ENCODE measurements around the gene IFT122.

Gene IFT122

DNA sequence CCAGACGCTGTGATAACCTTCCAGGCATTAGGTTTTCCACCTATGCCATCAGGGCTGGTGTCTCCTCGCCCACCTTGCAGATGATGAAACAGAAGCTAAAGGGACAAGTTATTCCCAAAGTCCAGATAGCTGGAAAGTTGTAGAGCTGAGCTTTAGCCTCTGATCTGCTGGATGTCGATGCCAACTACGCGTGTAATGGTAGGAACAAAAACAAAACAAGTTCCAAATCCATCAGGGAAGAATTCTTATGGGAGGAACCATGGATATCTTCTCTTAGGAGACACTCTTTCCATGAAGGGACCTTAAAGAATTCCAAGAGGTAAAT lies 60.3 kb downstream of the IFT122 start:
- DNase-seq (ENCODE audit: extremely low read depth, insufficient read length), result no peak
- H3K27me3 ChIP-seq (replicated peaks; ENCODE audit: control insufficient read depth, insufficient read depth, low read length), result no peaks in the 10 kb centered on the region
- no peak overlapping the region for H3K4me3 ChIP-seq (replicated peaks; ENCODE audit: low read depth, low read length)
- TF ChIP-seq, protein P1, sequence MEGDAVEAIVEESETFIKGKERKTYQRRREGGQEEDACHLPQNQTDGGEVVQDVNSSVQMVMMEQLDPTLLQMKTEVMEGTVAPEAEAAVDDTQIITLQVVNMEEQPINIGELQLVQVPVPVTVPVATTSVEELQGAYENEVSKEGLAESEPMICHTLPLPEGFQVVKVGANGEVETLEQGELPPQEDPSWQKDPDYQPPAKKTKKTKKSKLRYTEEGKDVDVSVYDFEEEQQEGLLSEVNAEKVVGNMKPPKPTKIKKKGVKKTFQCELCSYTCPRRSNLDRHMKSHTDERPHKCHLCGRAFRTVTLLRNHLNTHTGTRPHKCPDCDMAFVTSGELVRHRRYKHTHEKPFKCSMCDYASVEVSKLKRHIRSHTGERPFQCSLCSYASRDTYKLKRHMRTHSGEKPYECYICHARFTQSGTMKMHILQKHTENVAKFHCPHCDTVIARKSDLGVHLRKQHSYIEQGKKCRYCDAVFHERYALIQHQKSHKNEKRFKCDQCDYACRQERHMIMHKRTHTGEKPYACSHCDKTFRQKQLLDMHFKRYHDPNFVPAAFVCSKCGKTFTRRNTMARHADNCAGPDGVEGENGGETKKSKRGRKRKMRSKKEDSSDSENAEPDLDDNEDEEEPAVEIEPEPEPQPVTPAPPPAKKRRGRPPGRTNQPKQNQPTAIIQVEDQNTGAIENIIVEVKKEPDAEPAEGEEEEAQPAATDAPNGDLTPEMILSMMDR (IDR thresholded peaks at IDR 0.05; ENCODE audit: insufficient read depth, low read length, poor library complexity, severe bottlenecking), result no peak
- H3K36me3 ChIP-seq (ENCODE audit: control insufficient read depth, insufficient read depth, low read length), result peaks cover 1% of the 10 kb centered on the region

DNA sequence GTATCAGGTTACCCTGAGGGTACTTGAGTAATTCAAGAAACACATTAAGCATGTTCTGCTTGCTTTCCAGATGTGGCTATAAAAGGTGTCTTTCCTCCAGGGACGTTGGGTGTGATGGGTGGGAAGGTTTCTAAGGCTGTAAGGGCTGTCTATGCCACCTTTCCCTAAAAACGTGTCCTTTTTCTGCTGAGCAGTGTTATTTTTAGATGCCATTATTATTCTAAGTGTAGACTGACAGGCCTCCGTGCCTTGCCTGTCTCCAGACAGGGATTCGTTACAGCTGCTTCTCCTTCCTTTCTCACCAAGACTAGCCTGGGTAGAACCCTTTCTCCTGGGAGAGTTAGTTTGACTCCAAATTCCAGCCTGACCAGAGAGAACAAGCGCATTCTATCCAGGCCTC lies 61.6 kb downstream of the IFT122 start:
- H3K36me3 ChIP-seq (ENCODE audit: control insufficient read depth, insufficient read depth, low read length), result peaks cover 3% of the 10 kb centered on the region
- no peak for DNase-seq (ENCODE audit: extremely low read depth, insufficient read length)
- TF ChIP-seq, protein P1 (IDR thresholded peaks at IDR 0.05; ENCODE audit: insufficient read depth, low read length, poor library complexity, severe bottlenecking), result no peak
- no peak overlapping the region for H3K4me3 ChIP-seq (replicated peaks; ENCODE audit: low read depth, low read length)
- no peaks in the 10 kb centered on the region for H3K27me3 ChIP-seq (replicated peaks; ENCODE audit: control insufficient read depth, insufficient read depth, low read length)

DNA sequence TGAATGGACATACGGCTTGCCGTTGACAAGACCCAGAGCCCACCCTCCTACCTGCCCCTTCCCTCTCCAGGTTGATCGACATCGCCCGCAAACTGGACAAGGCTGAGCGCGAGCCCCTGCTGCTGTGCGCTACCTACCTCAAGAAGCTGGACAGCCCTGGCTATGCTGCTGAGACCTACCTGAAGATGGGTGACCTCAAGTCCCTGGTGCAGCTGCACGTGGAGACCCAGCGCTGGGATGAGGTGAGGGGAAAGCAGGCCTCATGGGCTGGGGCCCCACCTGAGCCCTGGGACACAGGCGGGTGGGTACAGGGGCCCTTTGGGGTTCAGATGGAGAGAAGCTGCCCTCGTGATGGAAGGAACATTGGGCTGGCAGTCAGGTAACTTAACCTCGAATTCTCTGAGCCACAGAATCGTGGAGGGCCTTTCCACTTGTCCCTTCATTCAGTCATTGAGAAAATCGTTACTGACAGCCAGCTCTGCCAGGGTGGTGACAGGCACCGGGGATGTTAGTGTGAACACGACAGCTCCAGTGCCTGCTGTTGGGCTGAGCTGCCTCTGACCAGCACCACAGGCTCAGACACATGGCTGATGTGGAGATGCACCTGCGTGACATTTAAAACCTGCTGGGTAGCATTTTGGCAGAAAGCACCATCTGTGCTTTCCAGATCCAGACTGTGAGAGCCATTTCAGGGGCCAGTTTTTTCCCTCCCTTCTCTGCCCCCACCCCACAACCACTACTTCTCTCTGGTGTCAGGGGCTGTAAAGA lies 62.8 kb downstream of the IFT122 start:
- Histone ChIP-seq H3K36me3 (ENCODE audit: control insufficient read depth, insufficient read depth, low read length) (peaks cover 3% of the 10 kb centered on the region), H3K27me3 (replicated peaks; ENCODE audit: control insufficient read depth, insufficient read depth, low read length) (no peaks in the 10 kb centered on the region), H3K4me3 (replicated peaks; ENCODE audit: low read depth, low read length) (no peak overlapping the region)
- TF ChIP-seq, protein P1 (IDR thresholded peaks at IDR 0.05; ENCODE audit: insufficient read depth, low read length, poor library complexity, severe bottlenecking), result no peak
- DNase-seq (ENCODE audit: extremely low read depth, insufficient read length), result no peak

DNA sequence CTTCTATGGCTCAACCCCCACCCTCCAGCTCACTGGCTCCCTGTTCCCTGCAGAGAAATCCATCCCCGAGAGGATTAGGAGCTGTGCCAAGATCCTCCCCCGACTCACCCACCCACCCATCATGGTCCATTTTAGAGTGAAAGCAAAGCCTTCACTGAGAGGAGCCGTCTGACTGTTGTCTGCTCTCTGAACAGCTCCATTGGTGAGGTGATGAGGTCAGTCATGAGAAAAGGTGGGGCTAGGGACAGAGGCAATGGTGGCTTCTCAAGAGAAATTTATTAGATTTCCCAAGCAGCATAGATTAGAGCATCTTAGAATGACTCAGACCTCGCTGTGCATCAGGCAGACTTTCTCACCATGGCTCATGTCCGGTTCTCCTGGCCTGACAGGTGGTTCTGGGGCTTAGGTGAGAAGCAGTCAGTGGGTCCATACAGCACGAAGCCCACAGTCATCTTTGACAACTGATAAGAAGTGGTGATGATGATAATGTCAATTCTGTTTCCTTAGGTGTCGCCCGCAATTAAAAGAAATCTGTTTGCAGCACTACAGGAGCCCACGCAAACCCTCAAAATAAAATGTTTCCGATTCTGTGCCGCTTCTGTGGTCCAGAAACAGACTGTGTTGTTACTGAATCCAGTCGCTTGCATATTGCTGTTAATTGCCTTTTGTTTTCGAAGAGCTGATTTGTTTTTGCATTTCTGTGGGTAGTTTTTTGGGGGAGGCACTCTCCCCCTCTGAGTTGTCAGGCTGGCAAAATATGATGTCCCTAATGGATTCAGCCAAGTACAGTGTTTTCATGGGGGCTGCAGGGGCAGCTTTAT lies 63.7 kb downstream of the IFT122 start:
- no peak for DNase-seq (ENCODE audit: extremely low read depth, insufficient read length)
- peaks cover 3% of the 10 kb centered on the region for H3K36me3 ChIP-seq (ENCODE audit: control insufficient read depth, insufficient read depth, low read length)
- no peak overlapping the region for H3K4me3 ChIP-seq (replicated peaks; ENCODE audit: low read depth, low read length)
- TF ChIP-seq, protein P1 (IDR thresholded peaks at IDR 0.05; ENCODE audit: insufficient read depth, low read length, poor library complexity, severe bottlenecking), result no peak
- H3K27me3 ChIP-seq (replicated peaks; ENCODE audit: control insufficient read depth, insufficient read depth, low read length), result no peaks in the 10 kb centered on the region

DNA sequence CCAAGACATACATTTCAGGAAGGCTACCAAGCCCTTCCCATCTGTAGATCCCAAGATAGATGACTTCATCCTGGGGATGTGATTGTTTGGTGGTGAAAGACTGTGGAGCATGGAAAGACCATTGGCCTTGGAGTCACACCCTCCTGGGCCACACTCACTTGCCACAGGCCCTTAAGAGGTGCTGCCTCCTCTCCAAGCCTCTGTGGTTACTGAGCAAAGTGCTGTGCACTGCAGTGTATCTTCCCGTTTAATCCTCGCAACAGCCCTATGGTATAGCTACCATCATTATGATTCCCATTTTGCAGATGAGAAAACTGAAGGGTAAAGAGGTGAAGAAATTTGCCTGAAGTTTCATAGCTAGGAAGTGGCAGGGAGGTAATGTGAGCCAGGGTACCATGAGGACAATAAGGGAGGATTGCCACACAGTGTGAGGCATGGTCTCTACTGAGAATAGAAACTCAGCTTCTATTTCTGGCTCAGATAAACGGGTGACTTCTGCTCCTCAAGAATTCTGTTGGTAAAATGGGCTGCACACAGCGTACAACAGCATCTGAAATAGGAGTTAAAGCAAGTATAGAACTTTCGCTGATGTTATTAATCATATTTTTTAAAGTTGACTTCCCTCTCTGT lies 64.6 kb downstream of the IFT122 start:
- H3K36me3 ChIP-seq (ENCODE audit: control insufficient read depth, insufficient read depth, low read length), result peaks cover 3% of the 10 kb centered on the region
- H3K4me3 ChIP-seq (replicated peaks; ENCODE audit: low read depth, low read length), result no peak overlapping the region
- no peak for DNase-seq (ENCODE audit: extremely low read depth, insufficient read length)
- TF ChIP-seq, protein P1 (IDR thresholded peaks at IDR 0.05; ENCODE audit: insufficient read depth, low read length, poor library complexity, severe bottlenecking), result no peak
- H3K27me3 ChIP-seq (replicated peaks; ENCODE audit: control insufficient read depth, insufficient read depth, low read length), result no peaks in the 10 kb centered on the region
